ENCODE data around the gene JOSD2. TPM values are rescaled to one million over a fixed set of nuclear protein-coding genes. Genes with fewer than 3 reads are reported as not detected.

JOSD2 gene
- total RNA-seq, 1 experiment from 2014 or later: 5.4 TPM

GRCh38 chr19:50517704-50518075 lies 6.7 kb upstream of the JOSD2 start:
- H3K4me2 ChIP-seq (ENCODE audit: insufficient read depth, insufficient read length, low read length): no peak overlapping the region
- no peak overlapping the region for H3K4ac ChIP-seq (ENCODE audit: low read depth, low read length)
- H3K27ac ChIP-seq (ENCODE audit: insufficient read length, low read depth, low read length): no peak overlapping the region
- no peak overlapping the region for H3K14ac ChIP-seq (ENCODE audit: insufficient read depth, low read length)
- no peak overlapping the region for H3K56ac ChIP-seq (ENCODE audit: insufficient read length, low read depth, low read length)
- no peak overlapping the region for H2BK120ac ChIP-seq (ENCODE audit: low read depth, low read length, poor library complexity, severe bottlenecking)
- no peaks in the 10 kb centered on the region for H3K79me2 ChIP-seq (ENCODE audit: insufficient read depth, low read length)
- WGBS (ENCODE audit: extremely low coverage, insufficient read length, low lambda C conversion rate): no CpG with 5 or more reads among the region's 37 CpGs
- peaks cover 52% of the 10 kb centered on the region for H3K27me3 Mint-ChIP-seq (ENCODE audit: low read depth)
- no peak overlapping the region for H4K5ac ChIP-seq (ENCODE audit: insufficient read length, low read depth, low read length)
- no peaks in the 10 kb centered on the region for H3K79me1 ChIP-seq (ENCODE audit: insufficient read depth, low read depth, low read length, poor library complexity, severe bottlenecking)
- no peak overlapping the region for H2BK12ac ChIP-seq (ENCODE audit: insufficient read length, low read depth, low read length)
- H3K23ac ChIP-seq (ENCODE audit: insufficient read length, low read depth, low read length): no peak overlapping the region
- H3K9me3 Mint-ChIP-seq: no peaks in the 10 kb centered on the region
- no peak overlapping the region for H4K8ac ChIP-seq (replicated peaks; ENCODE audit: insufficient read length, low read depth, low read length)
- H2AFZ ChIP-seq (ENCODE audit: low read length): no peak overlapping the region
- no peak overlapping the region for H2BK15ac ChIP-seq (ENCODE audit: low read depth, low read length)
- TF ChIP-seq, protein P1, sequence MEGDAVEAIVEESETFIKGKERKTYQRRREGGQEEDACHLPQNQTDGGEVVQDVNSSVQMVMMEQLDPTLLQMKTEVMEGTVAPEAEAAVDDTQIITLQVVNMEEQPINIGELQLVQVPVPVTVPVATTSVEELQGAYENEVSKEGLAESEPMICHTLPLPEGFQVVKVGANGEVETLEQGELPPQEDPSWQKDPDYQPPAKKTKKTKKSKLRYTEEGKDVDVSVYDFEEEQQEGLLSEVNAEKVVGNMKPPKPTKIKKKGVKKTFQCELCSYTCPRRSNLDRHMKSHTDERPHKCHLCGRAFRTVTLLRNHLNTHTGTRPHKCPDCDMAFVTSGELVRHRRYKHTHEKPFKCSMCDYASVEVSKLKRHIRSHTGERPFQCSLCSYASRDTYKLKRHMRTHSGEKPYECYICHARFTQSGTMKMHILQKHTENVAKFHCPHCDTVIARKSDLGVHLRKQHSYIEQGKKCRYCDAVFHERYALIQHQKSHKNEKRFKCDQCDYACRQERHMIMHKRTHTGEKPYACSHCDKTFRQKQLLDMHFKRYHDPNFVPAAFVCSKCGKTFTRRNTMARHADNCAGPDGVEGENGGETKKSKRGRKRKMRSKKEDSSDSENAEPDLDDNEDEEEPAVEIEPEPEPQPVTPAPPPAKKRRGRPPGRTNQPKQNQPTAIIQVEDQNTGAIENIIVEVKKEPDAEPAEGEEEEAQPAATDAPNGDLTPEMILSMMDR (conservative IDR thresholded peaks at IDR 0.05): no peak
- H2BK5ac ChIP-seq (ENCODE audit: insufficient read length, low read length): no peak overlapping the region
- no peaks in the 10 kb centered on the region for H3K23me2 ChIP-seq (ENCODE audit: insufficient read length, low read depth, low read length, poor library complexity, severe bottlenecking)
- no peaks in the 10 kb centered on the region for H3K4me1 ChIP-seq (ENCODE audit: insufficient read depth, low read length)
- H3K4me3 Mint-ChIP-seq: no peak overlapping the region
- no peak overlapping the region for H3T11ph ChIP-seq (ENCODE audit: low read length)
- H3K9ac ChIP-seq (ENCODE audit: extremely low read depth, insufficient read length, low read length): no peak overlapping the region
- H3K27me3 ChIP-seq (ENCODE audit: insufficient read depth, low read length): 0 out of 2 replicates have a peak, but pooled peaks cover 3% of the 10 kb centered on the region
- no peaks in the 10 kb centered on the region for H3K9me3 ChIP-seq (ENCODE audit: control insufficient read depth, low read depth, low read length)
- H4K20me1 ChIP-seq (ENCODE audit: control insufficient read depth, insufficient read depth, insufficient read length): no peaks in the 10 kb centered on the region
- H2AK5ac ChIP-seq (ENCODE audit: insufficient read length, low read length): no peak overlapping the region
- H2BK20ac ChIP-seq (ENCODE audit: low read depth, low read length, poor library complexity, severe bottlenecking): no peak overlapping the region
- H3K27ac Mint-ChIP-seq: no peak overlapping the region
- no peak overlapping the region for H3K18ac ChIP-seq (ENCODE audit: insufficient read length, low read depth, low read length)
- peaks cover 5 to 7% (median 5%) of the 10 kb centered on the region in 3 experiments; a peak in 4 of 7 replicates for H3K36me3 Mint-ChIP-seq (ENCODE audit: insufficient read depth in 1 of 3, low read depth in 3 of 3)
- H4K91ac ChIP-seq (ENCODE audit: insufficient read length, low read depth, low read length): no peak overlapping the region
- H3K4me1 Mint-ChIP-seq: peaks cover 0 to 15% of the 10 kb centered on the region in 2 experiments; a peak in 2 of 4 replicates
- DNase-seq: no peak

Measured in H9 (cell line).